Neural cell (in vitro differentiated cells): ENCODE results near the gene OVCA2. TPM values are rescaled to one million over a fixed set of nuclear protein-coding genes. Genes with fewer than 3 reads are reported as not detected.

Experiments
- H2AFZ ChIP-seq: fragments of 200-600, 300-800 bp; sonication (generic), shearing (Covaris generic); 2 replicates; pipeline ENCODE4 v1.6.0; 2014; ENCODE audit warnings: low read depth, mild to moderate bottlenecking, antibody characterized with exemption, low read length, moderate library complexity
- H3F3A ChIP-seq: fragments of 200-600 bp; shearing (Covaris generic); 2 replicates; pipeline ENCODE4 v1.6.1; 2016; ENCODE audit warnings: mild to moderate bottlenecking, moderate library complexity, mixed read lengths, antibody characterized with exemption, low read length; ENCODE audit not compliant: insufficient read depth, poor library complexity, severe bottlenecking
- H3K27ac ChIP-seq: fragments of 200-600, 300-800 bp; sonication (generic), shearing (Covaris generic); 2 replicates; pipeline ENCODE4 v1.5.1; 2014; ENCODE audit warnings: mild to moderate bottlenecking, low read length, moderate library complexity
- H3K27me3 ChIP-seq: fragments of 300-800, 200-600 bp; sonication (generic), shearing (Covaris generic); 2 replicates; pipeline ENCODE4 v1.6.0; 2014; ENCODE audit warnings: mild to moderate bottlenecking, low read depth, low read length, moderate library complexity; ENCODE audit not compliant: insufficient read depth
- H3K36me3 ChIP-seq: fragments of 300-800, 200-600 bp; sonication (generic), shearing (Covaris generic); 2 replicates; pipeline ENCODE4 v1.5.1; 2014; ENCODE audit warnings: mild to moderate bottlenecking, antibody characterized with exemption, low read length, moderate library complexity; ENCODE audit not compliant: insufficient read depth
- H3K4me2 ChIP-seq: fragments of 300-800, 200-600 bp; sonication (generic), shearing (Covaris generic); 2 replicates; pipeline ENCODE4 v1.6.0; 2014; ENCODE audit warnings: mild to moderate bottlenecking, low read length
- H3K4me3 ChIP-seq: fragments of 300-800, 200-600 bp; sonication (generic), shearing (Covaris generic); 2 replicates; pipeline ENCODE4 v1.5.1; 2014; ENCODE audit warnings: mild to moderate bottlenecking, low read length, moderate library complexity
- H3K79me2 ChIP-seq: fragments of 200-600 bp; shearing (Covaris generic); replicated peaks from 2 replicates; pipeline ENCODE4 v1.6.0; 2014; ENCODE audit warnings: mild to moderate bottlenecking, low read length, moderate library complexity; ENCODE audit not compliant: insufficient read depth
- H3K9ac ChIP-seq: fragments of 300-800, 200-600 bp; sonication (generic), shearing (Covaris generic); 2 replicates; pipeline ENCODE4 v1.6.1; 2016; ENCODE audit warnings: mild to moderate bottlenecking, low read length, mixed read lengths
- H3K9me2 ChIP-seq: fragments of 200-600 bp; shearing (Covaris generic); 2 replicates; pipeline ENCODE4 v1.6.1; 2016; ENCODE audit warnings: mild to moderate bottlenecking, low read length, mixed read lengths; ENCODE audit not compliant: insufficient read depth
- H3K9me3 ChIP-seq: fragments of 200-600, 300-800 bp; sonication (generic), shearing (Covaris generic); 2 replicates; pipeline ENCODE4 v1.6.1; 2016; ENCODE audit warnings: mild to moderate bottlenecking, mixed run types, low read length, moderate library complexity, mixed read lengths
- H4K20me1 ChIP-seq: fragments of 200-600 bp; shearing (Covaris generic); 2 replicates; pipeline ENCODE4 v1.6.1; 2016; ENCODE audit warnings: mild to moderate bottlenecking, mixed run types; ENCODE audit not compliant: insufficient read depth
- CTCF ChIP-seq: fragments of 450-650 bp; IDR thresholded peaks from 2 replicates; pipeline ENCODE4 v1.5.1; 2014; ENCODE audit warnings: antibody characterized with exemption, mild to moderate bottlenecking, moderate library complexity; ENCODE audit not compliant: poor library complexity, severe bottlenecking
- EP300 ChIP-seq: fragments of 450-650 bp; conservative IDR thresholded peaks from 2 replicates; pipeline ENCODE4 v1.6.1; 2014; ENCODE audit warnings: antibody characterized with exemption, mild to moderate bottlenecking, moderate library complexity; ENCODE audit not compliant: poor library complexity, severe bottlenecking
- EZH2 ChIP-seq: fragments of 200-600, 300-800 bp; shearing (Covaris generic), sonication (generic); IDR thresholded peaks from 2 replicates; pipeline ENCODE4 v1.6.1; 2014; ENCODE audit warnings: antibody characterized with exemption, low read length, borderline replicate concordance, mild to moderate bottlenecking; ENCODE audit not compliant: insufficient read depth, poor library complexity, severe bottlenecking
- MXI1 ChIP-seq: fragments of 450-650 bp; conservative IDR thresholded peaks from 2 replicates; pipeline ENCODE4 v1.6.1; 2014; ENCODE audit warnings: antibody characterized with exemption, mild to moderate bottlenecking; ENCODE audit not compliant: poor library complexity, severe bottlenecking
- POLR2AphosphoS5 ChIP-seq: IDR thresholded peaks from 2 replicates; pipeline ENCODE4 v1.6.1; 2012
- RAD21 ChIP-seq: fragments of 450-650 bp; conservative IDR thresholded peaks from 2 replicates; pipeline ENCODE4 v1.6.1; 2014; ENCODE audit warnings: antibody characterized with exemption, mild to moderate bottlenecking, moderate library complexity
- REST ChIP-seq: IDR thresholded peaks from 2 replicates; pipeline ENCODE4 v1.6.1; 2012; ENCODE audit warnings: borderline replicate concordance
- SMC3 ChIP-seq: fragments of 450-650 bp; conservative IDR thresholded peaks from 2 replicates; pipeline ENCODE4 v1.6.1; 2014; ENCODE audit warnings: antibody characterized with exemption, mild to moderate bottlenecking, moderate library complexity; ENCODE audit not compliant: poor library complexity
- TAF1 ChIP-seq: IDR thresholded peaks from 2 replicates; pipeline ENCODE4 v1.6.1; 2012; ENCODE audit warnings: low read depth
- polyA plus RNA-seq: library from polyadenylated mRNA; depleted of rRNA; stranded (reverse); fragments of >200 nt; gene quantifications from 2 replicates; pipeline ENCODE4 v1.2.3, GENCODE V29; 2014

Gene OVCA2
- polyA plus RNA-seq, 1 donor from 2014 or later, result 54.4 TPM

GRCh38 chr17:2018716-2019510 is 22.9 kb upstream of the OVCA2 start:
- Histone ChIP-seq H3K27me3 (no peaks in the 10 kb centered on the region), H3K9me3 (no peaks in the 10 kb centered on the region), H2AFZ (no peak overlapping the region), H3F3A (no peaks in the 10 kb centered on the region), H3K4me3 (no peak overlapping the region), H3K36me3 (no peaks in the 10 kb centered on the region), H3K9ac (no peak overlapping the region), H4K20me1 (no peaks in the 10 kb centered on the region), H3K9me2 (no peaks in the 10 kb centered on the region), H3K4me2 (no peak overlapping the region), H3K27ac (no peak overlapping the region), H3K79me2 (no peaks in the 10 kb centered on the region)
- no peak for TF ChIP-seq CTCF
- TF ChIP-seq SMC3, result no peak
- TF ChIP-seq MXI1, result no peak
- no peak for TF ChIP-seq TAF1
- no peak for TF ChIP-seq RAD21
- TF ChIP-seq POLR2AphosphoS5, result no peak
- TF ChIP-seq EP300, result no peak
- TF ChIP-seq EZH2, result no peak
- TF ChIP-seq REST, result no peak

GRCh38 chr17:2019723-2020122 is 22.1 kb upstream of the OVCA2 start:
- H3K27me3 ChIP-seq, result peaks cover 8% of the 10 kb centered on the region

More at GRCh38 chr17:2019723-2020122, 22.1 kb upstream of the OVCA2 start:
- Histone ChIP-seq H3K4me3 (no peak overlapping the region), H3K9me3 (no peaks in the 10 kb centered on the region), H3K79me2 (no peaks in the 10 kb centered on the region), H3K9ac (no peak overlapping the region), H3K27ac (no peak overlapping the region), H3K4me2 (no peak overlapping the region), H2AFZ (no peak overlapping the region), H3K9me2 (no peaks in the 10 kb centered on the region), H3F3A (no peaks in the 10 kb centered on the region), H4K20me1 (no peaks in the 10 kb centered on the region), H3K36me3 (no peaks in the 10 kb centered on the region)
- TF ChIP-seq EP300 (no peak), EZH2 (no peak), RAD21 (no peak), SMC3 (no peak), REST (no peak), POLR2AphosphoS5 (no peak), MXI1 (no peak), CTCF (no peak), TAF1 (no peak)
